Mesendoderm (in vitro differentiated cells): ENCODE results near the gene CDK5RAP2.
"Not testable (repeated sequence)": the region's sequence is repeated elsewhere in the genome, so short reads cannot be mapped to it uniquely, and the experiment has no call there.

Experiments used
- DNase-seq: peaks from one replicate; pipeline ENCODE4 v3.0.0; 2013
- H2AK5ac ChIP-seq: 2 replicates; pipeline ENCODE4 v1.6.1; 2013; ENCODE audit warnings: low read length, inconsistent platforms
- H2BK120ac ChIP-seq: 2 replicates; pipeline ENCODE4 v1.6.1; 2013; ENCODE audit warnings: low read depth, mild to moderate bottlenecking, low read length, moderate library complexity, mixed read lengths
- H2BK15ac ChIP-seq: replicated peaks from 2 replicates; pipeline ENCODE4 v1.6.1; 2013; ENCODE audit warnings: low read depth, mild to moderate bottlenecking, moderate library complexity
- H2BK5ac ChIP-seq: 2 replicates; pipeline ENCODE4 v1.6.1; 2013; ENCODE audit warnings: low read length, inconsistent platforms
- H3K18ac ChIP-seq: 2 replicates; pipeline ENCODE4 v1.6.1; 2013; ENCODE audit warnings: mild to moderate bottlenecking, low read length, mixed read lengths
- H3K23ac ChIP-seq: one replicate; pipeline ENCODE4 v1.6.1; 2013; ENCODE audit warnings: low read length
- H3K27ac ChIP-seq: 2 replicates; pipeline ENCODE4 v1.5.1; 2013; ENCODE audit warnings: low read depth, mild to moderate bottlenecking, inconsistent platforms, low read length, moderate library complexity
- H3K27me3 ChIP-seq: 2 replicates; pipeline ENCODE4 v1.6.1; 2013; ENCODE audit warnings: low read length, control low read depth, mild to moderate bottlenecking, inconsistent platforms; ENCODE audit not compliant: insufficient read depth, poor library complexity
- H3K36me3 ChIP-seq: 2 replicates; pipeline ENCODE4 v1.6.1; 2013; ENCODE audit warnings: low read length, inconsistent platforms; ENCODE audit not compliant: control insufficient read depth, insufficient read depth
- H3K4ac ChIP-seq: one replicate; pipeline ENCODE4 v1.6.1; 2013; ENCODE audit warnings: low read depth, mild to moderate bottlenecking, low read length, moderate library complexity
- H3K4me1 ChIP-seq: 2 replicates; pipeline ENCODE4 v1.6.1; 2013; ENCODE audit warnings: low read depth, low read length, inconsistent platforms; ENCODE audit not compliant: control insufficient read depth
- H3K4me2 ChIP-seq: 2 replicates; pipeline ENCODE4 v1.6.1; 2013; ENCODE audit warnings: low read length
- H3K4me3 ChIP-seq: 2 replicates; pipeline ENCODE4 v1.5.1; 2013; ENCODE audit warnings: mild to moderate bottlenecking, low read length
- H3K56ac ChIP-seq: one replicate; pipeline ENCODE4 v1.6.1; 2013; ENCODE audit warnings: low read length
- H3K79me1 ChIP-seq: 2 replicates; pipeline ENCODE4 v1.6.1; 2013; ENCODE audit warnings: low read length, inconsistent platforms
- H3K79me2 ChIP-seq: 2 replicates; pipeline ENCODE4 v1.6.1; 2013; ENCODE audit warnings: mild to moderate bottlenecking, low read length; ENCODE audit not compliant: control insufficient read depth, insufficient read depth
- H3K9ac ChIP-seq: 2 replicates; pipeline ENCODE4 v1.6.1; 2013; ENCODE audit warnings: low read length, inconsistent platforms
- H4K5ac ChIP-seq: one replicate; pipeline ENCODE4 v1.6.1; 2013; ENCODE audit warnings: low read length
- H4K8ac ChIP-seq: one replicate; pipeline ENCODE4 v1.6.1; 2013; ENCODE audit warnings: low read depth, mild to moderate bottlenecking, control low read depth, low read length, moderate library complexity
- WGBS: extraction: QIAGEN DNeasy Blood & Tissue Kit; methylation state at CpG from one replicate; pipeline ENCODE4 v1.1.7; 2013; ENCODE audit warnings: low lambda C conversion rate, missing lambda C conversion rate; ENCODE audit not compliant: insufficient coverage; ENCODE audit errors: extremely low coverage; 5-methylcytosine and 5-hydroxymethylcytosine counted together

CDK5RAP2 gene

GRCh38 chr9:120500733-120501132 is 79.2 kb downstream of the CDK5RAP2 start:
- WGBS = no CpG with 5 or more reads among the region's 5 CpGs

GRCh38 chr9:120497865-120498264 is 82.1 kb downstream of the CDK5RAP2 start:
- H2BK120ac ChIP-seq, H2BK15ac ChIP-seq, H3K4me3 ChIP-seq, H4K5ac ChIP-seq, H3K56ac ChIP-seq, H2BK5ac ChIP-seq, DNase-seq, H3K36me3 ChIP-seq, H3K4ac ChIP-seq, H3K18ac ChIP-seq, H3K79me2 ChIP-seq, H3K27ac ChIP-seq, H2AK5ac ChIP-seq, H4K8ac ChIP-seq, H3K9ac ChIP-seq, H3K79me1 ChIP-seq, H3K4me1 ChIP-seq, H3K23ac ChIP-seq, H3K4me2 ChIP-seq, H3K27me3 ChIP-seq: not testable (repeated sequence)
- WGBS = no CpG with 5 or more reads among the region's 5 CpGs

More at GRCh38 chr9:120500733-120501132, 79.2 kb downstream of the CDK5RAP2 start:
- Histone ChIP-seq H3K79me1 (peaks cover 6% of the 10 kb centered on the region), H2AK5ac (no peak overlapping the region), H3K4me3 (no peak overlapping the region), H3K56ac (no peak overlapping the region), H2BK5ac (no peak overlapping the region), H3K9ac (no peak overlapping the region), H4K8ac (no peak overlapping the region), H3K4ac (no peak overlapping the region), H3K23ac (no peak overlapping the region), H3K18ac (no peak overlapping the region), H2BK120ac (no peak overlapping the region), H3K27me3 (no peaks in the 10 kb centered on the region), H3K4me2 (no peak overlapping the region), H3K36me3 (no peaks in the 10 kb centered on the region), H2BK15ac (no peak overlapping the region), H3K4me1 (no peaks in the 10 kb centered on the region), H3K79me2 (peaks cover 2% of the 10 kb centered on the region), H4K5ac (no peak overlapping the region), H3K27ac (no peak overlapping the region)
- DNase-seq = no peak

GRCh38 chr9:120496438-120496837 is 83.5 kb downstream of the CDK5RAP2 start:
- DNase-seq, H3K4me3 ChIP-seq, H3K27ac ChIP-seq, H3K4ac ChIP-seq, H3K9ac ChIP-seq, H2BK120ac ChIP-seq, H3K23ac ChIP-seq, H2AK5ac ChIP-seq, H3K4me1 ChIP-seq, H3K36me3 ChIP-seq, H3K18ac ChIP-seq, H3K79me1 ChIP-seq, H3K79me2 ChIP-seq, H4K8ac ChIP-seq, H3K4me2 ChIP-seq, H3K56ac ChIP-seq, H4K5ac ChIP-seq, H3K27me3 ChIP-seq, H2BK5ac ChIP-seq, H2BK15ac ChIP-seq: not testable (repeated sequence)
- no CpG with 5 or more reads among the region's 37 CpGs for WGBS

GRCh38 chr9:120490888-120491595 is 88.9 kb downstream of the CDK5RAP2 start:
- no peaks in the 10 kb centered on the region for H3K79me2 ChIP-seq
- no peak overlapping the region for H3K9ac ChIP-seq
- H3K4me1 ChIP-seq = no peaks in the 10 kb centered on the region
- H3K27ac ChIP-seq = no peak overlapping the region
- no peak overlapping the region for H3K4me2 ChIP-seq
- no peak overlapping the region for H2BK5ac ChIP-seq
- H2BK120ac ChIP-seq = no peak overlapping the region
- no peaks in the 10 kb centered on the region for H3K79me1 ChIP-seq
- H3K27me3 ChIP-seq = no peaks in the 10 kb centered on the region
- H3K4ac ChIP-seq = no peak overlapping the region
- H4K8ac ChIP-seq = no peak overlapping the region
- no peak overlapping the region for H3K18ac ChIP-seq
- no peak overlapping the region for H4K5ac ChIP-seq
- peaks cover 3% of the 10 kb centered on the region for H3K36me3 ChIP-seq
- WGBS = no CpG with 5 or more reads among the region's 5 CpGs
- H2BK15ac ChIP-seq = no peak overlapping the region
- no peak overlapping the region for H3K56ac ChIP-seq
- H3K4me3 ChIP-seq = no peak overlapping the region
- no peak overlapping the region for H2AK5ac ChIP-seq
- H3K23ac ChIP-seq = no peak overlapping the region
- DNase-seq = no peak

- no peaks in the 10 kb centered on the region for H3K79me1 ChIP-seq
- H3K27me3 ChIP-seq = no peaks in the 10 kb centered on the region
- H3K56ac ChIP-seq = no peak overlapping the region
- no peaks in the 10 kb centered on the region for H3K79me2 ChIP-seq
- no peak overlapping the region for H3K4me2 ChIP-seq
- no peak overlapping the region for H3K27ac ChIP-seq
- H3K9ac ChIP-seq = no peak overlapping the region
- no peak overlapping the region for H3K4me3 ChIP-seq
- no peak overlapping the region for H2BK120ac ChIP-seq
- no peak overlapping the region for H3K18ac ChIP-seq
- H3K4me1 ChIP-seq = no peaks in the 10 kb centered on the region
- no peak overlapping the region for H2AK5ac ChIP-seq
- H3K36me3 ChIP-seq = peaks cover 5% of the 10 kb centered on the region
- no peak overlapping the region for H3K4ac ChIP-seq
- no peak overlapping the region for H2BK5ac ChIP-seq
- no peak for DNase-seq
- no CpG with 5 or more reads among the region's 6 CpGs for WGBS
- no peak overlapping the region for H2BK15ac ChIP-seq
- no peak overlapping the region for H3K23ac ChIP-seq
- no peak overlapping the region for H4K8ac ChIP-seq
- no peak overlapping the region for H4K5ac ChIP-seq
Measured at GRCh38 chr9:120486835-120487234, 93.1 kb downstream of the CDK5RAP2 start.

GRCh38 chr9:120486347-120486746 is 93.6 kb downstream of the CDK5RAP2 start:
- no peak overlapping the region for H3K56ac ChIP-seq
- no peak overlapping the region for H3K23ac ChIP-seq
- no peaks in the 10 kb centered on the region for H3K4me1 ChIP-seq
- no peak overlapping the region for H4K5ac ChIP-seq
- H2BK15ac ChIP-seq = no peak overlapping the region
- no peak overlapping the region for H2BK120ac ChIP-seq
- no peak overlapping the region for H3K4me3 ChIP-seq
- no peak overlapping the region for H4K8ac ChIP-seq
- H3K27me3 ChIP-seq = no peaks in the 10 kb centered on the region
- WGBS = no CpG with 5 or more reads among the region's 4 CpGs
- H3K36me3 ChIP-seq = peaks cover 5% of the 10 kb centered on the region
- H2AK5ac ChIP-seq = no peak overlapping the region
- no peak overlapping the region for H2BK5ac ChIP-seq
- no peak overlapping the region for H3K27ac ChIP-seq
- no peak for DNase-seq
- H3K9ac ChIP-seq = no peak overlapping the region
- no peaks in the 10 kb centered on the region for H3K79me2 ChIP-seq
- H3K4ac ChIP-seq = no peak overlapping the region
- H3K18ac ChIP-seq = no peak overlapping the region
- no peaks in the 10 kb centered on the region for H3K79me1 ChIP-seq
- no peak overlapping the region for H3K4me2 ChIP-seq
